Body of pancreas (tissue), 4 donors: ENCODE results near the gene NCF1.
"Not testable (repeated sequence)": the region's sequence is repeated elsewhere in the genome, so short reads cannot be mapped to it uniquely, and the experiment has no call there.

Experiments
- CTCF ChIP-seq, 7 experiments: fragments of 450-650 bp in 4 of 7; fragments of 200-600 bp in 3 of 7; sonication (generic) in 3 of 7; IDR thresholded peaks; one replicate each; pipeline ENCODE4 v1.5.1; 2016 to 2019; ENCODE audit warnings: antibody characterized with exemption in 7 of 7
- POLR2A ChIP-seq, 3 donors: fragments of 450-650 bp; IDR thresholded peaks; one replicate each; pipeline ENCODE4 v1.6.1; 2016; ENCODE audit warnings: antibody characterized with exemption in 3 of 3, mild to moderate bottlenecking in 2 of 3

- TF ChIP-seq CTCF, POLR2A (IDR thresholded peaks at IDR 0.05): not testable (repeated sequence)
Measured at GRCh38 chr7:74758268-74758667, 15.5 kb upstream of the NCF1 start.
